IMR-90 (cell line): Measurements from ENCODE around the gene SLC7A4. TPM values are rescaled to one million over a fixed set of nuclear protein-coding genes. Genes with fewer than 3 reads are reported as not detected.

Experiments
- ATAC-seq: fragments of 200-7000 bp; cut with Tn5 transposase; 2 replicates; pipeline ENCODE4 v1.9.1; 2020; ENCODE audit warnings: low read depth, mild to moderate bottlenecking, moderate library complexity
- BruUV-seq: library from RNA; stranded (reverse); fragments of 400-500 nt; replicated peaks from 2 replicates; lab custom pipeline; 2021; lab: Mats Ljungman, UMichigan
- CTCF ChIA-PET: fragments of 300-600 bp; formaldehyde crosslinking; extraction: SDS; loops from one replicate; lab custom pipeline; 2021; ENCODE audit warnings: antibody characterized with exemption; lab: Yijun Ruan, JAX
- POLR2A ChIA-PET: fragments of 300-600 bp; sonication (Branson Sonifier 250); formaldehyde crosslinking; loops from one replicate; lab custom pipeline; 2022; ENCODE audit warnings: antibody characterized with exemption; ENCODE audit not compliant: unreplicated experiment; lab: Charles Lee
- DNase-seq: peaks from one replicate; pipeline ENCODE4 v3.0.0; 2013
- H2AFZ ChIP-seq: replicated peaks from 2 replicates; pipeline ENCODE3; 2013; ENCODE audit warnings: low read length, mild to moderate bottlenecking; ENCODE audit not compliant: poor library complexity
- H2AK5ac ChIP-seq: 2 replicates; pipeline ENCODE4 v1.6.1; 2013; ENCODE audit warnings: low read depth, low read length, inconsistent platforms
- H2AK9ac ChIP-seq: replicated peaks from 2 replicates; pipeline ENCODE3; 2013; ENCODE audit warnings: mild to moderate bottlenecking, low read depth, low read length, moderate library complexity; ENCODE audit not compliant: poor library complexity
- H2BK120ac ChIP-seq: 2 replicates; pipeline ENCODE4 v1.6.1; 2013; ENCODE audit warnings: low read depth, low read length, inconsistent platforms
- H2BK15ac ChIP-seq: 3 replicates; pipeline ENCODE4 v1.6.1; 2013; ENCODE audit warnings: low read depth, low read length, inconsistent platforms
- H2BK20ac ChIP-seq: 2 replicates; pipeline ENCODE4 v1.6.1; 2013; ENCODE audit warnings: low read depth, mild to moderate bottlenecking, inconsistent platforms, low read length, moderate library complexity
- H2BK5ac ChIP-seq: 2 replicates; pipeline ENCODE4 v1.6.1; 2013; ENCODE audit warnings: mild to moderate bottlenecking, low read depth, low read length, inconsistent platforms; ENCODE audit not compliant: poor library complexity, severe bottlenecking
- H3K14ac ChIP-seq: replicated peaks from 2 replicates; pipeline ENCODE4 v1.6.1; 2013; ENCODE audit warnings: low read depth, low read length, inconsistent platforms
- H3K18ac ChIP-seq: 2 replicates; pipeline ENCODE4 v1.6.1; 2013; ENCODE audit warnings: low read depth, low read length, control low read depth
- H3K23ac ChIP-seq: 2 replicates; pipeline ENCODE4 v1.6.1; 2013; ENCODE audit warnings: low read depth, low read length, inconsistent platforms
- H3K27ac ChIP-seq: 2 replicates; pipeline ENCODE4 v1.5.1; 2013; ENCODE audit warnings: mild to moderate bottlenecking, control low read depth, low read length; ENCODE audit not compliant: insufficient read depth
- H3K27me3 ChIP-seq: 2 replicates; pipeline ENCODE4 v1.6.1; 2013; ENCODE audit warnings: low read length; ENCODE audit not compliant: control insufficient read depth, insufficient read depth
- H3K36me3 ChIP-seq: 2 replicates; pipeline ENCODE4 v1.6.1; 2013; ENCODE audit warnings: low read length, mixed read lengths; ENCODE audit not compliant: control insufficient read depth, insufficient read depth
- H3K4ac ChIP-seq: 2 replicates; pipeline ENCODE4 v1.6.1; 2013; ENCODE audit warnings: low read depth, low read length, inconsistent platforms
- H3K4me1 ChIP-seq: 2 replicates; pipeline ENCODE4 v1.6.1; 2013; ENCODE audit warnings: low read length, mixed read lengths; ENCODE audit not compliant: control insufficient read depth, insufficient read depth
- H3K4me2 ChIP-seq: 2 replicates; pipeline ENCODE4 v1.6.1; 2013; ENCODE audit warnings: low read depth, mild to moderate bottlenecking, control low read depth, low read length, moderate library complexity
- H3K4me3 ChIP-seq: 2 replicates; pipeline ENCODE4 v1.5.1; 2013; ENCODE audit warnings: low read depth, mild to moderate bottlenecking, control low read depth, low read length, moderate library complexity; ENCODE audit not compliant: insufficient read depth
- H3K56ac ChIP-seq: 2 replicates; pipeline ENCODE4 v1.6.1; 2013; ENCODE audit warnings: low read length, inconsistent platforms; ENCODE audit not compliant: insufficient read depth; ENCODE audit errors: extremely low read depth
- H3K79me1 ChIP-seq, 2 experiments: 2 replicates each; pipeline ENCODE4 v1.6.1; 2013; ENCODE audit warnings: low read length in 2 of 2, inconsistent platforms in 1 of 2, low read depth in 1 of 2
- H3K9ac ChIP-seq: 2 replicates; pipeline ENCODE4 v1.6.1; 2013; ENCODE audit warnings: low read depth, low read length, control low read depth
- H3K9me1 ChIP-seq: 2 replicates; pipeline ENCODE4 v1.6.1; 2013; ENCODE audit warnings: low read length, inconsistent platforms; ENCODE audit not compliant: insufficient read depth
- H3K9me3 ChIP-seq: 2 replicates; pipeline ENCODE4 v1.6.1; 2013; ENCODE audit warnings: low read length; ENCODE audit not compliant: control insufficient read depth, insufficient read depth
- H4K20me1 ChIP-seq: 2 replicates; pipeline ENCODE4 v1.6.1; 2013; ENCODE audit warnings: low read length, inconsistent platforms; ENCODE audit not compliant: insufficient read depth
- H4K5ac ChIP-seq: 2 replicates; pipeline ENCODE4 v1.6.1; 2013; ENCODE audit warnings: mild to moderate bottlenecking, low read depth, low read length, control low read depth
- H4K8ac ChIP-seq, 2 experiments: 2 replicates each; pipeline ENCODE4 v1.6.1; 2013; ENCODE audit warnings: low read depth in 2 of 2, low read length in 2 of 2, control low read depth in 1 of 2, inconsistent platforms in 1 of 2
- H4K91ac ChIP-seq: 2 replicates; pipeline ENCODE4 v1.6.1; 2013; ENCODE audit warnings: low read depth, low read length, inconsistent platforms; ENCODE audit not compliant: insufficient read depth
- CEBPB ChIP-seq: IDR thresholded peaks from 2 replicates; pipeline ENCODE4 v1.6.1; 2012; ENCODE audit warnings: low read depth, low read length, improper control_type of control experiment
- CHD1 ChIP-seq: IDR thresholded peaks from 2 replicates; pipeline ENCODE4 v1.6.1; 2012; ENCODE audit warnings: low read depth, low read length, improper control_type of control experiment
- MAZ ChIP-seq: IDR thresholded peaks from 2 replicates; pipeline ENCODE4 v1.6.1; 2012; ENCODE audit warnings: low read depth, mild to moderate bottlenecking, low read length, improper control_type of control experiment, moderate library complexity, borderline replicate concordance
- MXI1 ChIP-seq: IDR thresholded peaks from 2 replicates; pipeline ENCODE4 v1.6.1; 2012; ENCODE audit warnings: low read depth, mild to moderate bottlenecking, low read length, moderate library complexity, borderline replicate concordance
- NFE2L2 ChIP-seq: fragments of 150-350 bp; IDR thresholded peaks from 2 replicates; pipeline ENCODE4 v1.6.1; 2016; ENCODE audit warnings: low read depth, mild to moderate bottlenecking, low read length
- POLR2A ChIP-seq: IDR thresholded peaks from 2 replicates; pipeline ENCODE4 v1.6.1; 2012; ENCODE audit warnings: mild to moderate bottlenecking, low read depth, low read length
- WGBS, 2 experiments: methylation state at CpG; one replicate each; pipeline versions ENCODE4 v1.1.5 to v1.1.7; 2013; ENCODE audit warnings: missing lambda C conversion rate in 2 of 2; ENCODE audit not compliant: insufficient read length in 1 of 2; ENCODE audit errors: extremely low coverage in 2 of 2; 5-methylcytosine and 5-hydroxymethylcytosine counted together
- dilution Hi-C: fragments of 300-500 bp; cut with HindIII; formaldehyde crosslinking; loops from one replicate; pipeline ENCODE4 v1.14.3; 2018; ENCODE audit warnings: low sequenced_read_pairs; ENCODE audit not compliant: unreplicated experiment
- in situ Hi-C: fragments of 300-500 bp; cut with MboI; formaldehyde crosslinking; loops from 3 replicates; pipeline ENCODE4 v1.14.3; 2019; ENCODE audit warnings: low sequenced_read_pairs, inconsistent platforms, mixed read lengths
- intact Hi-C: fragments of 100-400 bp; cut with micrococcal nuclease; formaldehyde crosslinking; loops from 2 replicates; pipeline ENCODE4 v1.10.0; 2022
- polyA plus RNA-seq, 3 experiments: library from polyadenylated mRNA; depleted of rRNA; stranded (reverse); fragments of >200 nt; gene quantifications; 2 replicates each; pipeline ENCODE4 v1.2.3, GENCODE V29; 2012; ENCODE audit warnings: low replicate concordance in 1 of 3
- total RNA-seq: library from RNA; depleted of rRNA; stranded (reverse); fragments of >200 nt; gene quantifications from 2 replicates; pipeline ENCODE4 v1.2.3, GENCODE V29; 2012

Gene SLC7A4
- total and polyA plus RNA-seq, 2 of the 4 experiments (the other 2 are of a cell fraction): 0.03 TPM; not detected in 1

DNA sequence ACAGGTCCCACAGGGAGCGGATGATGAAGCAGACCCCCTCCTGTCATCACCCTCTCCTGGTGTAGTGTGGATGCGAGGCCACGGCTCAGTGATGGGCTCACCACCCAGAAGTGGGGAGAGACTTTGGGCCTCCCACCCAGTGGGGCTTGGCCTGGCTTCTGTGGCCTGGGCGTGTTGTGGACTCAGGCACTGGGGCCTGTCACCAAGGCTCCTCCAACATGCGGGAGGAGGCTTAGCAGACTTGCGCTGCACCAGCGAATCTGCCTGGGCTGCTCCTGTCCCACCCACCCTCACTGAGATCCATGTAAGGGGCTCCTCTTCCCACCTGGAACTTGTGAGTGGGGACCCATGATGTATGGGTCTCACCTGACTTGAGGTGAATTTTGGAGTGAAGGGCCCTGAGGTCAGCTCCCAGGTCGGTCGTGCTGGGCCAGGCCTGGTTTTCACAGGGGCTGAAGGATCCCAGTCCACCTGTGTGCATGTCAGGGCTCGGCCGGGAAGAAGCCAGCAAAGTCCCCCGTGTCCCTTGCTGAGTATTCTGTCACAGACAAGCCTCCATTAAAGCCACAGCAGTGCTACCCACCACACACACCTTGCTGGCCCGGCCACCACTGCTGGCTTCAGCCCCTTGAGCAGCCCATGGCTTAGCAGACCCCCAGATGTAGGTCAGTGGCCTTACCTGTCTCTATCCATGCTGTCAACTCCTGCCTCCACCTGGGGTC lies 34.7 kb downstream of the SLC7A4 start:
- Histone ChIP-seq H3K27ac (no peak overlapping the region), H3K56ac (no peak overlapping the region), H4K20me1 (peaks cover 9% of the 10 kb centered on the region; the same call in 1 of the 2 replicates), H3K79me1 (peaks cover 10 to 36% of the 10 kb centered on the region in 2 experiments; a peak in 3 of 4 replicates), H2BK15ac (no peak overlapping the region), H2AK5ac (no peak overlapping the region; the same call in 1 of the 2 replicates), H3K4ac (no peak overlapping the region), H4K91ac (no peak overlapping the region), H2BK20ac (no peak overlapping the region), H2AK9ac (peak overlapping the region; percentile 37), H3K36me3 (peaks cover 51% of the 10 kb centered on the region), H3K9me3 (no peaks in the 10 kb centered on the region), H2BK5ac (no peak overlapping the region), H3K14ac (no peak overlapping the region), H3K9me1 (0 out of 2 replicates have a peak, but pooled peaks cover 4% of the 10 kb centered on the region), H3K4me3 (no peak overlapping the region), H4K5ac (no peak overlapping the region), H3K23ac (no peak overlapping the region), H3K4me2 (no peak overlapping the region), H4K8ac (no peak overlapping the region), H2AFZ (peak overlapping the region; percentile 56), H3K18ac (no peak overlapping the region), H3K4me1 (peaks cover 11% of the 10 kb centered on the region), H2BK120ac (no peak overlapping the region), H3K9ac (no peak overlapping the region), H3K27me3 (no peaks in the 10 kb centered on the region)
- no CpG with 5 or more reads among the region's 13 CpGs for WGBS, 2 experiments
- no peak for ATAC-seq
- intact Hi-C loops (no loop called here), dilution Hi-C loops (no loop called here), in situ Hi-C loops (no loop called here)
- no TSS peak for BruUV-seq
- no peak for DNase-seq
- no peak for TF ChIP-seq MXI1
- TF ChIP-seq CHD1: no peak
- TF ChIP-seq CEBPB: no peak
- TF ChIP-seq NFE2L2: no peak
- no peak for TF ChIP-seq POLR2A
- no peak for TF ChIP-seq MAZ
- POLR2A ChIA-PET: no interaction called here
- CTCF ChIA-PET: no interaction called here
